Lower leg skin (tissue), 3 donors: ENCODE measurements around the gene ANK3.

Experiments used
- CTCF ChIP-seq, 3 donors: fragments of 450-650 bp; IDR thresholded peaks; one replicate each; pipeline ENCODE4 v1.5.1; 2016; ENCODE audit warnings: antibody characterized with exemption in 3 of 3, mild to moderate bottlenecking in 3 of 3, moderate library complexity in 2 of 3
- POLR2A ChIP-seq, 2 donors: fragments of 450-650 bp; IDR thresholded peaks; one replicate each; pipeline ENCODE4 v1.6.1; 2016 to 2017; ENCODE audit warnings: antibody characterized with exemption in 2 of 2, mild to moderate bottlenecking in 1 of 2, moderate library complexity in 1 of 2

DNA sequence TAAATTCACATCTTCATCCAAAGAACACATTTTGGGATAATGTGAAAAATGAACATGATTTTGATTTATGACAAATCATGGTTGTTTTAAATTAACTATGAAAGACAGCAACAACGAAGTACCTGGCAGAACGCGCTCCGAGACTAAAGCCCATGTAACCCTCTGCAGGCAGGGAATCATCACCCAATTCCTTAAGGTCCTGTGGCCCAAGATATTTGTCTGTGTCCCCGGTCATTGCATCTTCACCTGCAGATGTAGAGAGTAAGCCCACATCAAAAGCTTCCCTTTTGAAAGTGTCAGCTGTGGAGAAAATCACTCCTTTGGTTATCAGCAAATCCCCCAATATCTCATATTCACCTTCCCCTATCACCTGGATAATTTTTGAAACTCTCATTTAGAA lies 250.8 kb downstream of the ANK3 start:
- TF ChIP-seq CTCF (IDR thresholded peaks at IDR 0.05): no peak
- TF ChIP-seq POLR2A (IDR thresholded peaks at IDR 0.05): no peak
